Ishikawa (cell line): ENCODE data around the gene AIF1.
A peak's percentile ranks its signal among the peaks of the same experiment; 100 is the strongest.

ENCODE experiments used
- CEBPB ChIP-seq: IDR thresholded peaks from 2 replicates; pipeline ENCODE4 v1.6.1; 2012
- CREB1 ChIP-seq: IDR thresholded peaks from 2 replicates; pipeline ENCODE4 v1.6.1; 2012; ENCODE audit warnings: low read depth
- EGR1 ChIP-seq: IDR thresholded peaks from 2 replicates; pipeline ENCODE4 v1.6.1; 2012
- EP300 ChIP-seq: IDR thresholded peaks from 2 replicates; pipeline ENCODE4 v1.6.1; 2012; ENCODE audit warnings: borderline replicate concordance
- FOXM1 ChIP-seq: IDR thresholded peaks from 2 replicates; pipeline ENCODE4 v1.6.1; 2012; ENCODE audit warnings: low read depth, borderline replicate concordance
- MAX ChIP-seq: IDR thresholded peaks from 2 replicates; pipeline ENCODE4 v1.6.1; 2012
- NFIC ChIP-seq: IDR thresholded peaks from 2 replicates; pipeline ENCODE4 v1.6.1; 2012
- RAD21 ChIP-seq: IDR thresholded peaks from 2 replicates; pipeline ENCODE4 v1.6.1; 2012; ENCODE audit warnings: low read depth
- REST ChIP-seq: IDR thresholded peaks from 2 replicates; pipeline ENCODE4 v1.6.1; 2012; ENCODE audit warnings: low read depth, mild to moderate bottlenecking
- TAF1 ChIP-seq: IDR thresholded peaks from 2 replicates; pipeline ENCODE4 v1.6.1; 2012; ENCODE audit warnings: low read depth, mild to moderate bottlenecking
- TCF12 ChIP-seq: IDR thresholded peaks from 2 replicates; pipeline ENCODE4 v1.6.1; 2012; ENCODE audit warnings: low read depth
- TEAD4 ChIP-seq: IDR thresholded peaks from 2 replicates; pipeline ENCODE4 v1.6.1; 2012
- USF1 ChIP-seq: IDR thresholded peaks from 2 replicates; pipeline ENCODE4 v1.6.1; 2012
- YY1 ChIP-seq: IDR thresholded peaks from 2 replicates; pipeline ENCODE4 v1.6.1; 2012; ENCODE audit warnings: low read depth
- ZBTB7A ChIP-seq: IDR thresholded peaks from 2 replicates; pipeline ENCODE4 v1.6.1; 2012; ENCODE audit warnings: low read depth

The AIF1 gene

GRCh38 chr6:31663126-31663960 lies 48.3 kb downstream of the AIF1 start:
- TF ChIP-seq USF1 (no peak), ZBTB7A (no peak), CREB1 (no peak), RAD21 (no peak)

GRCh38 chr6:31663961-31664789 lies 49.1 kb downstream of the AIF1 start:
- TF ChIP-seq REST: no peak
- TF ChIP-seq FOXM1: no peak
- TF ChIP-seq CEBPB: no peak
- no peak for TF ChIP-seq USF1

- TF ChIP-seq CEBPB: peak; percentile 61
- no peak for TF ChIP-seq ZBTB7A
- peak; percentile 96 for TF ChIP-seq YY1
- TF ChIP-seq RAD21: no peak
- no peak for TF ChIP-seq REST
- TF ChIP-seq MAX: peak; percentile 95
- TF ChIP-seq TAF1: peak; percentile 39
- TF ChIP-seq FOXM1: peak; percentile 57; the same call in 1 of the 2 replicates
- peak; percentile 62; the same call in 1 of the 2 replicates for TF ChIP-seq TCF12
- no peak for TF ChIP-seq EP300
- peak; percentile 40; the same call in 1 of the 2 replicates for TF ChIP-seq CREB1
- TF ChIP-seq NFIC: peak; percentile 57
- TF ChIP-seq EGR1: no peak
- TF ChIP-seq TEAD4: no peak
- TF ChIP-seq USF1: no peak
These were observed 49.9 kb downstream of the AIF1 start, which contains the start of gene GPANK1 for GRCh38 chr6:31664790-31665500. GPANK1 (minus strand) TSS chr6:31664997; CDS start chr6:31664478, 519 bp downstream.

GRCh38 chr6:31665501-31666336 lies 50.7 kb downstream of the AIF1 start, which contains the start of gene CSNK2B:
CSNK2B (plus strand) TSS chr6:31666080; CDS start chr6:31666832, 752 bp downstream.
- peak; percentile 77 for TF ChIP-seq USF1
- TF ChIP-seq ZBTB7A: peak; percentile 80; the same call in 1 of the 2 replicates
- no peak for TF ChIP-seq RAD21
- no peak; the same call in 1 of the 2 replicates for TF ChIP-seq EGR1
- no peak for TF ChIP-seq REST
- TF ChIP-seq CEBPB: no peak
- TF ChIP-seq FOXM1: no peak
- TF ChIP-seq TEAD4: no peak
- TF ChIP-seq EP300: no peak
- TF ChIP-seq TAF1: peak; percentile 75; the same call in 1 of the 2 replicates
- TF ChIP-seq YY1: peak; percentile 60; the same call in 1 of the 2 replicates
- TF ChIP-seq MAX: peak; percentile 27; the same call in 1 of the 2 replicates
- peak; percentile 42; the same call in 1 of the 2 replicates for TF ChIP-seq TCF12
- TF ChIP-seq CREB1: peak; percentile 78; the same call in 1 of the 2 replicates
- TF ChIP-seq NFIC: no peak; the same call in 1 of the 2 replicates
